Measurements from ENCODE around the gene SWT1.

The SWT1 gene

DNA sequence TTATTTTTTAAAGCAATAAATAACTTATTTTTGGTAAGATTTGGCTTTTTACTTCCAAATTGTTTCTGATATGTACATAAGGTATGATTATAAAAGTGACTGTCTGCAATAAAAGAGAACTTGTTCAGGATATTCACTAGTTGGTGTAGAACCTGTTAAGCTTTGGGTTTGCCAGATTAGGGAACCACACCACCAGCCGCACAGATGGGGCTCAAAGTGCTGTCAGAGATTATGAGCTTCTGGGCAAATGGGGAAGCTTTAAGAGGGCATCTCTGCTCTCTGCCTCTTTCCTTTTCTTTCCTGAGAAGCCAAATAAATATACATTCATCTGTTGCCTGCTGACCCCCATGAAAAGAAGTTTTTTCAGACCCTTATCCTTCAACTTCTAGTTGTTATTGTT lies 134.7 kb downstream of the SWT1 start:
- Histone ChIP-seq H3K27me3 (ENCODE audit: low read depth, low read length) (no peaks in the 10 kb centered on the region), H3K4me1 (ENCODE audit: control insufficient read depth in 1 of 2, insufficient read depth in 2 of 2, low read length in 2 of 2) (no peaks in the 10 kb centered on the region), H3K9me3 (ENCODE audit: control insufficient read depth in 1 of 2, low read length in 2 of 2) (no peaks in the 10 kb centered on the region), H3K4me3 (ENCODE audit: low read depth in 1 of 2, low read length in 2 of 2) (no peak overlapping the region), H3K36me3 (ENCODE audit: control insufficient read depth in 1 of 2, insufficient read depth in 2 of 2, low read length in 2 of 2) (peaks cover 22 to 24% of the 10 kb centered on the region in 2 donors), H3K27ac (ENCODE audit: low read length) (no peak overlapping the region)

DNA sequence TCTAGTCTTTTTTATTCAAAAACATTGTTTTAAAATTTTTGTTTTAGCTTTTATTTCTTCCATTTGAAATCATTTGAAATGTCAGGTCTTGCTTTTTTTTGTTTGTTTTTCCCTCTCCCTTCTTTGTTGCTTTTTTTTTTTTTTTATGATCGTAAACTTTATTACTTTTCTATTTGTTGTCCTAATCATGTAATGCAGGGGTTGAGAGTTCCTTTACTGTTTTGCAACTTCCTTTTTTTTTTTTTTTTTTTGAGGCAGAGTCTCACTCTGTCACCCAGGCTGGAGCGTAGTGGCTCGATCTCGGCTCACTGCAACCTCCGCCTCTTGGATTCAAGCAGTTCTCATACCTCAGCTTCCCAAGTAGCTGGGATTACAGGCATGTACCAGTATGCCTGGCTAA lies 135.3 kb downstream of the SWT1 start:
- Histone ChIP-seq H3K27ac (ENCODE audit: low read length) (no peak overlapping the region), H3K27me3 (ENCODE audit: low read depth, low read length) (no peaks in the 10 kb centered on the region), H3K4me3 (ENCODE audit: low read depth in 1 of 2, low read length in 2 of 2) (no peak overlapping the region), H3K4me1 (ENCODE audit: control insufficient read depth in 1 of 2, insufficient read depth in 2 of 2, low read length in 2 of 2) (no peaks in the 10 kb centered on the region), H3K9me3 (ENCODE audit: control insufficient read depth in 1 of 2, low read length in 2 of 2) (no peaks in the 10 kb centered on the region), H3K36me3 (ENCODE audit: control insufficient read depth in 1 of 2, insufficient read depth in 2 of 2, low read length in 2 of 2) (peaks cover 28 to 30% of the 10 kb centered on the region in 2 donors)

DNA sequence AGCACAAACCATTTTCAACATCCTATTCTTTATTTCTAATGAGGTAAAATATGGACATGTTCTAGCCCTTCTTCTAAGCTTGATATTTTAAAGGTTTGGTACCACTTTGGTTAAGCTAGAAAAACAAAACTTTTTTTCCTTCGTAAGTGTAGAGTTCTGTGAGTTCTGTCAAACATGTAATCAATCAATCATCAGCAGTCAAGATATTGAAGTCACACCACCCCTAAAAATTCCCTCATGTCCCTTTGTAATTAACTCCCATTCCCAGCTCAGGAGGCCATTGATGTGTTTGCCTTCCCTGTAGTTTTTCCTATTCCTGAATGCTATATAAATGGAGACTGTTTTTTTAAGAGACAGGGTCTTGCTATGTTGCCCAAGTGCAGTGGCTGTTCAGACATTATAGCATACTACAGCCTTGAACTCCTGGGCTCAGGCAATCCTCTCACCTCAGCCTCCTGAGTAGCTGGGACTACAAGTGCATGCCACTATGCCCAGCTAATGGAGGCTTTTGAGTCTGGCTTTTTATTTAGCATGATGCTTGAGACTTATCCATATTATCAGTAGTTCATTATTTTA lies 137.1 kb downstream of the SWT1 start:
- H3K4me3 ChIP-seq (ENCODE audit: low read depth in 1 of 2, low read length in 2 of 2) = no peak overlapping the region
- H3K9me3 ChIP-seq (ENCODE audit: control insufficient read depth in 1 of 2, low read length in 2 of 2) = no peaks in the 10 kb centered on the region
- no peak overlapping the region for H3K27ac ChIP-seq (ENCODE audit: low read length)
- no peaks in the 10 kb centered on the region for H3K27me3 ChIP-seq (ENCODE audit: low read depth, low read length)
- peaks cover 46% of the 10 kb centered on the region in 2 donors for H3K36me3 ChIP-seq (ENCODE audit: control insufficient read depth in 1 of 2, insufficient read depth in 2 of 2, low read length in 2 of 2)
- H3K4me1 ChIP-seq (ENCODE audit: control insufficient read depth in 1 of 2, insufficient read depth in 2 of 2, low read length in 2 of 2) = no peaks in the 10 kb centered on the region

DNA sequence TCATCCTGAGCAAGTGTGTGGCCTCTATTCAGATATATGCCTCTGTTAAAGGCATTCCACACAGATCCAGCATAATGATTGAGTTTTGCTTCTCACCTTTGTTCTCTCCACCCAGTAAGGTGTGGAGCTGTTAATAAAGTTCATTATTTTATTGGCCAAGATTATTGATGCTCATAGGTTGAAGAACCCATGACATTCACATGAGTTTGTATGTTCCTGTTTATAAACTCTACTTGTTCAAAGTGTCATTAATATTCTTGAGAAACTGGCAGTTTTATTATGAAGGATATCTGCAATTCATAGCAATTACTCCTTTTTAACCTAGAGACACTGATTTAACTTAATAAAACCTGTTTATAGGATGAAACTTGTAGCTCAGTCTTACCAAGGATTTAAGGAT lies 138.1 kb downstream of the SWT1 start:
- no peak overlapping the region for H3K4me3 ChIP-seq (ENCODE audit: low read depth in 1 of 2, low read length in 2 of 2)
- no peaks in the 10 kb centered on the region for H3K4me1 ChIP-seq (ENCODE audit: control insufficient read depth in 1 of 2, insufficient read depth in 2 of 2, low read length in 2 of 2)
- H3K9me3 ChIP-seq (ENCODE audit: control insufficient read depth in 1 of 2, low read length in 2 of 2) = no peaks in the 10 kb centered on the region
- no peaks in the 10 kb centered on the region for H3K27me3 ChIP-seq (ENCODE audit: low read depth, low read length)
- no peak overlapping the region for H3K27ac ChIP-seq (ENCODE audit: low read length)
- peaks cover 52 to 56% of the 10 kb centered on the region in 2 donors for H3K36me3 ChIP-seq (ENCODE audit: control insufficient read depth in 1 of 2, insufficient read depth in 2 of 2, low read length in 2 of 2)

DNA sequence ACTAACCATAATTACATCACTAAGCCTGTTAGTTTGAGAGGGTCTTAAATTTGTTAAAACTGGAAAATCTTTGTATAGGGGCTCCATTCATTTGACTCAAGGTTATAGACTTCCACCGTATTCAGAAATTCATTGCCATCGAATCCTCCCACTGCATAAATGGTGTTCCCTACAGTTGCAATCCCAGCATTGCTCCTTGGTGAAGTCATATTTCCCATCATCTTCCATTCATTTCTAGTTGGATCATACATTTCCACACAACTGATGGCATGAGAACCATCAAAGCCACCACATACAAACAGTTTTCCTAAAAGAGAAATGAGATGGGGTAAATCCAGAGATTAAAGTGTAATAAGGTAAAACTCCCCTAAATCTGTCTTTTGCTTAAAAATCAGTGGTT lies 141.0 kb downstream of the SWT1 start:
- Histone ChIP-seq H3K9me3 (ENCODE audit: control insufficient read depth in 1 of 2, low read length in 2 of 2) (no peaks in the 10 kb centered on the region), H3K4me3 (ENCODE audit: low read depth in 1 of 2, low read length in 2 of 2) (no peak overlapping the region), H3K4me1 (ENCODE audit: control insufficient read depth in 1 of 2, insufficient read depth in 2 of 2, low read length in 2 of 2) (no peaks in the 10 kb centered on the region), H3K27me3 (ENCODE audit: low read depth, low read length) (no peaks in the 10 kb centered on the region), H3K27ac (ENCODE audit: low read length) (no peak overlapping the region), H3K36me3 (ENCODE audit: control insufficient read depth in 1 of 2, insufficient read depth in 2 of 2, low read length in 2 of 2) (peaks cover 71 to 76% of the 10 kb centered on the region in 2 donors)

DNA sequence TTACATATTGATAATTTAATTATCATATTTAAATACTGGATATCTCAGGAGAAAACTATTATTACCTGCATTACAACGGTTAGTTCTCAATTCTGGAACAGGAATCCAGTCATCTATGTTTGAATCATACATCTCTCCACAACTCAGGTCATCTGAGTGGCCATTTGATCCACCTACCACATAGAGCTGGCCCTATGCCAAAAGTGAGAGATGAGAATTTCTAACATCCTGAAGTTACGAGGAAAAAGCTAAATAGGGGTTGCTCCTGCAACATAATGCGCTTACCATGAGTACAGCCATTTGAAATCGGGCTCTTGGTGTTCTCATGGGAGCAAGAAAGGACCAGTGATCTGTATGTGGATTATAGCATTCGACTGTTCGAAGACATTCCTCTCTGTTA lies 143.2 kb downstream of the SWT1 start:
- H3K27ac ChIP-seq (ENCODE audit: low read length) = no peak overlapping the region
- no peaks in the 10 kb centered on the region for H3K4me1 ChIP-seq (ENCODE audit: control insufficient read depth in 1 of 2, insufficient read depth in 2 of 2, low read length in 2 of 2)
- no peaks in the 10 kb centered on the region for H3K27me3 ChIP-seq (ENCODE audit: low read depth, low read length)
- H3K9me3 ChIP-seq (ENCODE audit: control insufficient read depth in 1 of 2, low read length in 2 of 2) = no peaks in the 10 kb centered on the region
- no peak overlapping the region for H3K4me3 ChIP-seq (ENCODE audit: low read depth in 1 of 2, low read length in 2 of 2)
- H3K36me3 ChIP-seq (ENCODE audit: control insufficient read depth in 1 of 2, insufficient read depth in 2 of 2, low read length in 2 of 2) = peaks cover 79 to 84% of the 10 kb centered on the region in 2 donors

DNA sequence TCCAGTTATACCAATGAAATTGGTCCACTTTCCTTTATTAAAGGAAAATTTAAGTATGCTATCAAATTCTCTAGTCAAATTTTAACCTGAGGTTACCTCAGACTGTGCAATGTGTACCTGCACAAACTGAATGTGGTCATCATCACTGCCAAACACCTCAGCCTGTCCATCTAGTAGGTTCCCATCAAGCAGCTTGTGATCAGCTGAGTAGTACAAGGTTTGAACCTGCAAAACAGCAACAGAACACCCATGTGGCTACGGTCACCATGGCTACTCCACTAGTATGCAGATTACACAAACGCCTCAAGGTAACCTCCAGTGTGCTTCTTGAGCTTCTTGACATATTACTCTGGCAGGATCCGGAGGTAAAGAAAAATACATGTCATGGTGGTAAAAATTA lies 148.5 kb downstream of the SWT1 start:
- H3K4me3 ChIP-seq (ENCODE audit: low read depth in 1 of 2, low read length in 2 of 2) = no peak overlapping the region
- H3K36me3 ChIP-seq (ENCODE audit: control insufficient read depth in 1 of 2, insufficient read depth in 2 of 2, low read length in 2 of 2) = peaks cover 69 to 77% of the 10 kb centered on the region in 2 donors
- no peak overlapping the region for H3K27ac ChIP-seq (ENCODE audit: low read length)
- H3K27me3 ChIP-seq (ENCODE audit: low read depth, low read length) = no peaks in the 10 kb centered on the region
- no peaks in the 10 kb centered on the region for H3K9me3 ChIP-seq (ENCODE audit: control insufficient read depth in 1 of 2, low read length in 2 of 2)
- peaks cover 0 to 5% of the 10 kb centered on the region in 2 donors for H3K4me1 ChIP-seq (ENCODE audit: control insufficient read depth in 1 of 2, insufficient read depth in 2 of 2, low read length in 2 of 2)

DNA sequence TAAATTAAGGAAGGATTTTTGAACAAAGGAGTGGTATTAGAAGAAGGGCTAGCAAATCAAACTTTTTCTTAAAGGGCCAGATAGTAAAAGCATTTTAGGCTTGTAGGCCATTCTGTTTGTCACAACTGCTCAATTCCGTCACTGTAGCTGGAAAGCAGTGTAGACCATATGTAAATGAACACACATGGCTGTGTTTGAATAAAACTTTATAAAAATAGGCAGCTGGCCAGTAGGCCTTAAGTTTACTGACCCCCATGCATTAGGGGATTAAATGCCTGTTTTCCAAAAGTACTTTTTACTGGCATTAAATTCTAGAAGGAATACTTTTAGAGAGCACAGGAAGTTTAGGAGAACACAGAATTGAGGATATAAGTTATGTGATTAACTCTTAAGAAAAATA lies 151.2 kb downstream of the SWT1 start:
- Histone ChIP-seq H3K9me3 (ENCODE audit: control insufficient read depth in 1 of 2, low read length in 2 of 2) (no peaks in the 10 kb centered on the region), H3K4me3 (ENCODE audit: low read depth in 1 of 2, low read length in 2 of 2) (no peak overlapping the region), H3K4me1 (ENCODE audit: control insufficient read depth in 1 of 2, insufficient read depth in 2 of 2, low read length in 2 of 2) (peaks cover 9% of the 10 kb centered on the region in 2 donors), H3K36me3 (ENCODE audit: control insufficient read depth in 1 of 2, insufficient read depth in 2 of 2, low read length in 2 of 2) (peaks cover 57 to 58% of the 10 kb centered on the region in 2 donors), H3K27ac (ENCODE audit: low read length) (no peak overlapping the region), H3K27me3 (ENCODE audit: low read depth, low read length) (no peaks in the 10 kb centered on the region)

DNA sequence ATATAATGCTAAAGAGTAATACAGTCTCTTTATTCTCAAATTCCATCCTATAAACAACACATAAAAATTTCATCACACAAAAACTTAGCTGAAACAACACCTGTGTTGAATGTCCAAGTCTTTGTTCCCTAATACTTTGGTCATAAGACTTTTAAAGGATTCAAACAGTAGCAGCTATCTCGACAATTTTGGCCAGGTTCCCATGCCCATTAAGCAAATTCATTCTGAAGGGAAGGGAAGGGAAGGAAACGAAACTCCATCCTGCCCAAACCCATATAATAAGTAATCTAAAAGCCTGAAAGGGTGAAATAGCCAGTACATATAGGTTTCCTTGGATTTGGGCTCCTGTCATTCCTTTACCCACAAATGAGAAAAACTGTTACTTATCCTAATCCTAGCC lies 152.6 kb downstream of the SWT1 start:
- Histone ChIP-seq H3K9me3 (ENCODE audit: control insufficient read depth in 1 of 2, low read length in 2 of 2) (no peaks in the 10 kb centered on the region), H3K27me3 (ENCODE audit: low read depth, low read length) (no peaks in the 10 kb centered on the region), H3K4me3 (ENCODE audit: low read depth in 1 of 2, low read length in 2 of 2) (no peak overlapping the region), H3K4me1 (ENCODE audit: control insufficient read depth in 1 of 2, insufficient read depth in 2 of 2, low read length in 2 of 2) (peaks cover 9 to 15% of the 10 kb centered on the region in 2 donors), H3K36me3 (ENCODE audit: control insufficient read depth in 1 of 2, insufficient read depth in 2 of 2, low read length in 2 of 2) (peaks cover 46 to 47% of the 10 kb centered on the region in 2 donors), H3K27ac (ENCODE audit: low read length) (no peak overlapping the region)

DNA sequence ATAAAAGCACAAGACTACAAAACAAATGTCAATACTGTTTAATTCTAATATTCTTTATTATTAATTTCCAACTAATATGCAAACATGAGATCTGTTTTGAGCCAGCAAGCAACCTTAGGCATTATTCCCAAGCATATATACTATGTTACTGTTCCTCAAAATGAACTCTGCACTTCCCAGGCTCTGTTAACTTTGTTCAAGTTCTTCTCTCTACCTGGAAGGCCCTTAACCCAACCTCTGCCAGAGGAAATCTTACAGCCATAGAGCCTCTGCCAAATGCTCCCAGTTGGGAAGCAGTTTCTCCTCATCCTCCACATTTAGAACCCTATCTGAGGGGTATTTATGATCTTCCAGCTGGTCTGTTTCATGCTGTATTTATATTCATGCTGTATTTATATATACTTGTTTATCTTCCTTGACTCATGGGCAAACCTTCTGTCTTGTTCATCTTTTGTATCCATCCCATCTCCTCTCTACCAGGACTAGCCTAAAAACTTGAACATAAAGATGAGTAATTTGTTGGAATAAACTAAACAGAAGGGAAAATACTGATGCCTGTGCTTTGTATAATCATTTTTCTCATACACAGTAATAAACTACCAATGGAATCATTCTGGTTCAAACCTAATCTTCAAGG lies 154.7 kb downstream of the SWT1 start:
- Histone ChIP-seq H3K9me3 (ENCODE audit: control insufficient read depth in 1 of 2, low read length in 2 of 2) (no peaks in the 10 kb centered on the region), H3K27ac (ENCODE audit: low read length) (no peak overlapping the region), H3K4me3 (ENCODE audit: low read depth in 1 of 2, low read length in 2 of 2) (no peak overlapping the region), H3K4me1 (ENCODE audit: control insufficient read depth in 1 of 2, insufficient read depth in 2 of 2, low read length in 2 of 2) (peaks cover 9 to 27% of the 10 kb centered on the region in 2 donors), H3K36me3 (ENCODE audit: control insufficient read depth in 1 of 2, insufficient read depth in 2 of 2, low read length in 2 of 2) (peaks cover 27 to 33% of the 10 kb centered on the region in 2 donors), H3K27me3 (ENCODE audit: low read depth, low read length) (no peaks in the 10 kb centered on the region)

DNA sequence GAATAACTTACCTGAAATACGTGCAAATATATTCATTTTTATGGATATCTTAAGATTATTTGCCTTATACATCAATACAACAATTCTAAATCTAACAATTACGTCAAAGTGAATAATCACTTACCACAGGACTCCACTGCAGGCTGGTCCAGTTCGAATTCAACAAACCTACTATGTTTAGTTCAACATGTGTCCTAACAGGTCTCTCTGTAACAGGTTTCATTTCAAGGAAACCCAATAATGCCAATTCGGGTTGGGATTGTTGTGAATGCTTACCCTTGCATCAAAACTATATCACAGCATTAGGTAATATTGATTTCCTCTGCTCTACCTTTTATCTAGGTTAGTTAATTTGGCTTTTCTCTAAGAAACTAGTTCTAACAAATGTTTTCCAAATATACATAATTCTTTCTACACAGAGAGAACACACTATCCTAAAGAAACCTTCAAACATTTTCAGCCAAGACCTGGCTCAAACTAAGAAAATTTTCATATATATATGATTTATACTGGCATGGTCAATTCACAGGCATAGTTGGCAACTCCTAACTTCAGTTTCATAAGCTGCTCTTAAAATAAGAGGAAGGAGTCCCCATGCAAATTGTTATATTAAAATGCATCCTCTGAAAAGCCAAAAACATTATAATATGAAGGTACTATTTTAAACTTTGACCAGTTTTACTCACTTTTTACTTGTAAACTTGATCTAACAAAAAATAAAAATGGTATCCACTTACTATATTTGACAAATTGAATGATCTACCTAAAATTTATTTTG lies 155.6 kb downstream of the SWT1 start:
- Histone ChIP-seq H3K36me3 (ENCODE audit: control insufficient read depth in 1 of 2, insufficient read depth in 2 of 2, low read length in 2 of 2) (peaks cover 18 to 26% of the 10 kb centered on the region in 2 donors), H3K4me1 (ENCODE audit: control insufficient read depth in 1 of 2, insufficient read depth in 2 of 2, low read length in 2 of 2) (peaks cover 9 to 27% of the 10 kb centered on the region in 2 donors), H3K4me3 (ENCODE audit: low read depth in 1 of 2, low read length in 2 of 2) (no peak overlapping the region), H3K27ac (ENCODE audit: low read length) (no peak overlapping the region), H3K27me3 (ENCODE audit: low read depth, low read length) (no peaks in the 10 kb centered on the region), H3K9me3 (ENCODE audit: control insufficient read depth in 1 of 2, low read length in 2 of 2) (no peaks in the 10 kb centered on the region)

Measured in muscle layer of duodenum (tissue), 2 donors.